CD4-positive, CD25-positive, alpha-beta regulatory T cell (primary cell): ENCODE data around the gene CD52. TPM values are rescaled to one million over a fixed set of nuclear protein-coding genes. Genes with fewer than 3 reads are reported as not detected.

Experiments
- ATAC-seq, 2 donors: fragments of 150-1000 bp; cut with Tn5 transposase; one replicate each; pipeline ENCODE4 v1.10.0; 2021; ENCODE audit warnings: low read depth in 2 of 2, moderate number of reproducible peaks in 2 of 2, moderate library complexity in 1 of 2
- DNase-seq, 3 donors: peaks; one replicate each; pipeline versions ENCODE4 v3.0.0 to v3.0.0-alpha.2; 2012 to 2022; ENCODE audit warnings: mixed read lengths in 1 of 3
- H3K27ac ChIP-seq: one replicate; pipeline ENCODE4 v1.7.0; 2013; ENCODE audit warnings: mild to moderate bottlenecking, low read length; ENCODE audit not compliant: insufficient read depth, poor library complexity, severe bottlenecking
- H3K27me3 ChIP-seq: one replicate; pipeline ENCODE4 v1.7.0; 2013; ENCODE audit warnings: low read length; ENCODE audit not compliant: control insufficient read depth, insufficient read depth
- H3K36me3 ChIP-seq: one replicate; pipeline ENCODE4 v1.7.0; 2013; ENCODE audit warnings: mild to moderate bottlenecking, low read length, moderate library complexity; ENCODE audit not compliant: control insufficient read depth, insufficient read depth
- H3K4me1 ChIP-seq: 2 replicates; pipeline ENCODE4 v1.7.0; 2013; ENCODE audit warnings: mild to moderate bottlenecking, low read length; ENCODE audit not compliant: insufficient read depth, control insufficient read depth, poor library complexity, severe bottlenecking
- H3K4me3 ChIP-seq: one replicate; pipeline ENCODE4 v1.7.0; 2013; ENCODE audit warnings: low read depth, mild to moderate bottlenecking, low read length, moderate library complexity
- H3K9me3 ChIP-seq, 2 experiments: 1 replicate in 1 of 2; 2 replicates in 1 of 2; pipeline ENCODE4 v1.7.0; 2013; ENCODE audit warnings: low read length in 2 of 2, mild to moderate bottlenecking in 1 of 2, moderate library complexity in 1 of 2; ENCODE audit not compliant: control insufficient read depth in 2 of 2
- H3K27ac Mint-ChIP-seq, 3 donors: one replicate each; pipeline ENCODE4 v1.8.0; 2020 to 2022; ENCODE audit warnings: mild to moderate bottlenecking in 3 of 3, mixed read lengths in 3 of 3, moderate library complexity in 2 of 3
- H3K27me3 Mint-ChIP-seq: one replicate; pipeline ENCODE4 v1.8.0; 2022; ENCODE audit warnings: mild to moderate bottlenecking, mixed read lengths
- H3K36me3 Mint-ChIP-seq: one replicate; pipeline ENCODE4 v1.8.0; 2020; ENCODE audit warnings: mixed read lengths
- H3K4me1 Mint-ChIP-seq, 4 donors: one replicate each; pipeline ENCODE4 v1.8.0; 2020 to 2022; ENCODE audit warnings: mixed read lengths in 4 of 4, mild to moderate bottlenecking in 1 of 4
- H3K4me3 Mint-ChIP-seq, 4 donors: one replicate each; pipeline ENCODE4 v1.8.0; 2020 to 2022; ENCODE audit warnings: mild to moderate bottlenecking in 4 of 4, mixed read lengths in 4 of 4, moderate library complexity in 3 of 4
- H3K9me3 Mint-ChIP-seq, 7 donors: one replicate each; pipeline ENCODE4 v1.8.0; 2020 to 2022; ENCODE audit warnings: mixed read lengths in 7 of 7, mild to moderate bottlenecking in 3 of 7, moderate library complexity in 2 of 7
- polyA plus RNA-seq, 4 donors: library from polyadenylated mRNA; unstranded; fragments of 300-500 nt; fragmentation: Illumina TruSeq; gene quantifications; one replicate each; pipeline ENCODE4 v1.2.3, GENCODE V29; 2021
- total RNA-seq: library from RNA; stranded (reverse); gene quantifications from one replicate; pipeline ENCODE4 v1.2.3, GENCODE V29; 2022

CD52 gene
- total and polyA plus RNA-seq, 5 donors from 2014 or later, result 1,528 to 12,173 (median 9,866) TPM

GRCh38 chr1:26285366-26286063 lies 32.2 kb upstream of the CD52 start:
- peak overlapping the region; percentile 52 for H3K4me3 ChIP-seq
- Mint-ChIP-seq H3K9me3 (no peaks in the 10 kb centered on the region), H3K27ac (peak overlapping the region; percentile 96 to 100 (median 99)), H3K4me3 (peak overlapping the region; percentile 55 to 94 (median 87)), H3K27me3 (no peaks in the 10 kb centered on the region), H3K4me1 (peaks cover 19 to 97% (median 75%) of the 10 kb centered on the region in 4 donors), H3K36me3 (peaks cover 23% of the 10 kb centered on the region)
- peaks cover 13% of the 10 kb centered on the region for H3K36me3 ChIP-seq
- H3K4me1 ChIP-seq, result peaks cover 100% of the 10 kb centered on the region
- DNase-seq (peak in 2 of 3 donors; percentile 28 to 73), ATAC-seq (no peak)
- H3K27me3 ChIP-seq, result no peaks in the 10 kb centered on the region
- H3K27ac ChIP-seq, result peak overlapping the region; percentile 93
- H3K9me3 ChIP-seq, result no peaks in the 10 kb centered on the region

DNA sequence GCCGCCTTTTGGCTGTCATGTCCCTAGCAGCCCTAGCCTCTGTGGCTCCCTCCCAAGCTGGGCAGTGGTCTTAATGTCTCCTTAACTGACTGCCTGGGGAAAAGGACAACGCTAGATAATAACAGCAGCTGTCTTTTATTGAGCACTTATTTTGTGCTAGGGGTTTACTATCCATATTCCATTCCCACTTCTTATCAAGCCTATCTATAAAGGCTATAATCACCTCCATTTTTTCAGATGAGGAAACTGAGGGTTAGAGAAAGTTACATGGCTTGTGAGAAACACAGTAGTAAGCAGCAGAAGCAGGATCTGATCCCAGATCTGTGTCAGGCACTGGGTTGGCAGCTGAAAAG lies 31.7 kb upstream of the CD52 start:
- ATAC-seq (no peak), DNase-seq (no peak)
- H3K9me3 ChIP-seq, result no peaks in the 10 kb centered on the region
- Mint-ChIP-seq H3K27ac (peak overlapping the region; percentile 96 to 100 (median 99)), H3K4me1 (peaks cover 19 to 98% (median 74%) of the 10 kb centered on the region in 4 donors), H3K36me3 (peaks cover 21% of the 10 kb centered on the region), H3K27me3 (no peaks in the 10 kb centered on the region), H3K9me3 (no peaks in the 10 kb centered on the region), H3K4me3 (peak overlapping the region in 3 of 4 donors; percentile 46 to 88 (median 55))
- no peaks in the 10 kb centered on the region for H3K27me3 ChIP-seq
- peak overlapping the region; percentile 52 for H3K4me3 ChIP-seq
- H3K36me3 ChIP-seq, result peaks cover 12% of the 10 kb centered on the region
- peak overlapping the region; percentile 93 for H3K27ac ChIP-seq
- peaks cover 100% of the 10 kb centered on the region for H3K4me1 ChIP-seq

- peaks cover 19 to 100% (median 70%) of the 10 kb centered on the region in 4 donors for H3K4me1 Mint-ChIP-seq
Measured at GRCh38 chr1:26287033-26287711, 30.6 kb upstream of the CD52 start.

GRCh38 chr1:26287811-26288210 lies 29.9 kb upstream of the CD52 start:
- Mint-ChIP-seq H3K36me3 (peaks cover 17% of the 10 kb centered on the region), H3K27me3 (no peaks in the 10 kb centered on the region), H3K4me1 (peaks cover 19 to 95% (median 66%) of the 10 kb centered on the region in 4 donors), H3K27ac (peak overlapping the region; percentile 96 to 100 (median 99)), H3K9me3 (no peaks in the 10 kb centered on the region), H3K4me3 (peak overlapping the region; percentile 80 to 94 (median 88))
- no peaks in the 10 kb centered on the region for H3K9me3 ChIP-seq
- DNase-seq (no peak), ATAC-seq (no peak)
- H3K36me3 ChIP-seq, result peaks cover 2% of the 10 kb centered on the region
- peak overlapping the region; percentile 93 for H3K27ac ChIP-seq
- no peaks in the 10 kb centered on the region for H3K27me3 ChIP-seq
- peaks cover 98% of the 10 kb centered on the region for H3K4me1 ChIP-seq
- peak overlapping the region; percentile 29 for H3K4me3 ChIP-seq

More at GRCh38 chr1:26287033-26287711, 30.6 kb upstream of the CD52 start:
- H3K27ac Mint-ChIP-seq, result peak overlapping the region; percentile 96 to 100 (median 99)
- Histone ChIP-seq H3K27ac (peak overlapping the region; percentile 93), H3K27me3 (no peaks in the 10 kb centered on the region), H3K4me3 (peak overlapping the region; percentile 29), H3K36me3 (peaks cover 2% of the 10 kb centered on the region), H3K9me3 (no peaks in the 10 kb centered on the region), H3K4me1 (peaks cover 100% of the 10 kb centered on the region)
- H3K9me3 Mint-ChIP-seq, result no peaks in the 10 kb centered on the region
- ATAC-seq (peak; percentile 60 to 70), DNase-seq (peak; percentile 59 to 97 (median 88))
- H3K4me3 Mint-ChIP-seq, result peak overlapping the region; percentile 80 to 94 (median 88)
- peaks cover 17% of the 10 kb centered on the region for H3K36me3 Mint-ChIP-seq
- H3K27me3 Mint-ChIP-seq, result no peaks in the 10 kb centered on the region

DNA sequence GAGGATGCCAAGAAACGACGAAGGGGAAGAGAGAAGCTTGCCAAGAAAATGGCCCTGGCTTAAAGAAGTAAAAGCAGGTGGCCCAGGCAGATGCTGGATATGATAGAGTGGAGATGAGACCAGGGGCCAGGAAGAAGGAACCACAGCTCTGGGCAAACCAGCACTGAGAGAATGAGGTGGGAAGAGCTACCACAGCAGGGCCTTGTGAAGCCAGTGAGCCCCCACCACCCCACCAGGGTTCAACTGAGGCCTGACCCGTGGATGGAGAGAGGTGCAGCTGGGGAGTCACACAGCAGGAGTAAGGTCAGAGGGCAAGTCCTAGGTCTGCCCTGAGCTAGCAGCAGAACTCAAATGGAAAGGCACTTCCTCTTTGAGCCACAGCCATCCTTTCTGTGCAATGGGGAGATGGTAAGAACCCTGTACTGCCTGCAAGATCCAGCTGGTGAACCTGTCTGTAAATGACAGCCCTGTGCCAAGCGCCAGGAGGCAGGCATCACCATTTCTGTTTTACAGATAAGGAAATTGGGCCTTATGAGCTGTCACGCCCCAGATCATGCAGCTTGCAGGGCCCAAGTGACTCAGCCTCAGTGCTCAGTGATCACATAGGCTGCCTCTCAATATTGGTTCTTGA lies 29.3 kb upstream of the CD52 start:
- no peaks in the 10 kb centered on the region for H3K36me3 ChIP-seq
- no peaks in the 10 kb centered on the region for H3K27me3 Mint-ChIP-seq
- H3K36me3 Mint-ChIP-seq, result peaks cover 14% of the 10 kb centered on the region
- H3K27ac ChIP-seq, result peak overlapping the region; percentile 93
- H3K27me3 ChIP-seq, result no peaks in the 10 kb centered on the region
- H3K4me3 ChIP-seq, result peak overlapping the region; percentile 29
- peaks cover 96% of the 10 kb centered on the region for H3K4me1 ChIP-seq
- H3K9me3 Mint-ChIP-seq, result no peaks in the 10 kb centered on the region
- H3K9me3 ChIP-seq, result no peaks in the 10 kb centered on the region
- peak; percentile 31 to 86 (median 35) for DNase-seq
- peak; percentile 13 to 19 for ATAC-seq
- H3K4me1 Mint-ChIP-seq, result peaks cover 19 to 92% (median 60%) of the 10 kb centered on the region in 4 donors
- peak overlapping the region; percentile 80 to 94 (median 88) for H3K4me3 Mint-ChIP-seq
- H3K27ac Mint-ChIP-seq, result peak overlapping the region; percentile 96 to 100 (median 99)

- Histone ChIP-seq H3K9me3 (no peaks in the 10 kb centered on the region), H3K4me3 (peak overlapping the region; percentile 37), H3K27ac (peak overlapping the region; percentile 93), H3K4me1 (peaks cover 86% of the 10 kb centered on the region), H3K27me3 (no peaks in the 10 kb centered on the region), H3K36me3 (no peaks in the 10 kb centered on the region)
- H3K4me1 Mint-ChIP-seq, result peaks cover 19 to 88% (median 58%) of the 10 kb centered on the region in 4 donors
- ATAC-seq (peak in 1 of 2 donors; percentile 2), DNase-seq (peak; percentile 24 to 86 (median 38))
- no peaks in the 10 kb centered on the region for H3K27me3 Mint-ChIP-seq
- peaks cover 12% of the 10 kb centered on the region for H3K36me3 Mint-ChIP-seq
- H3K27ac Mint-ChIP-seq, result peak overlapping the region; percentile 96 to 100 (median 99)
- no peaks in the 10 kb centered on the region for H3K9me3 Mint-ChIP-seq
- peak overlapping the region; percentile 0 to 88 (median 84) for H3K4me3 Mint-ChIP-seq
Measured at GRCh38 chr1:26289158-26290059, 28.3 kb upstream of the CD52 start.
